GM12878 (cell line): ENCODE data around the gene ETS1. TPM values are rescaled to one million over a fixed set of nuclear protein-coding genes. Genes with fewer than 3 reads are reported as not detected.

Experiments used
- ATAC-seq: fragments of 200-7000 bp; cut with Tn5 transposase; 3 replicates; pipeline ENCODE4 v1.9.1; 2020; ENCODE audit warnings: mild to moderate bottlenecking, moderate library complexity
- BruUV-seq: library from RNA; stranded (reverse); fragments of 400-500 nt; replicated peaks from 2 replicates; lab custom pipeline; 2021; lab: Mats Ljungman, UMichigan
- CTCF ChIA-PET: fragments of 300-600 bp; sonication (Branson Sonifier 250); formaldehyde crosslinking; extraction: SDS; loops from one replicate; lab custom pipeline; 2021; ENCODE audit warnings: inconsistent platforms; lab: Yijun Ruan, JAX
- POLR2A ChIA-PET: fragments of 350-600 bp; formaldehyde crosslinking; extraction: SDS; loops from one replicate; lab custom pipeline; 2021; ENCODE audit warnings: inconsistent platforms; lab: Charles Lee
- RAD21 ChIA-PET: fragments of 300-600 bp; sonication (Branson Sonifier 250); formaldehyde crosslinking; loops from one replicate; lab custom pipeline; 2023; ENCODE audit warnings: antibody characterized with exemption; ENCODE audit not compliant: unreplicated experiment; lab: Charles Lee
- SMC1A ChIA-PET: fragments of 300-600 bp; sonication (Branson Sonifier 250); formaldehyde crosslinking; loops from one replicate; lab custom pipeline; 2023; ENCODE audit not compliant: unreplicated experiment, uncharacterized antibody; lab: Charles Lee
- DNase-seq: peaks from one replicate; pipeline ENCODE4 v3.0.0-alpha.2; 2011; ENCODE audit warnings: low read depth, low spot score
- FAIRE-seq: peaks from 3 replicates; lab custom pipeline; 2011; peaks lifted over from hg19 to GRCh38; lab: Jason Lieb, UNC
- H2AFZ ChIP-seq: 2 replicates; pipeline ENCODE4 v1.6.0; 2011; ENCODE audit warnings: low read depth, low read length, control low read depth; ENCODE audit not compliant: control insufficient read depth
- H3K27ac ChIP-seq: 2 replicates; pipeline ENCODE4 v1.5.1; 2011; ENCODE audit warnings: control low read depth; ENCODE audit not compliant: control insufficient read depth, insufficient read depth
- H3K27me3 ChIP-seq, 2 experiments: replicated peaks in 1 of 2; 2 replicates each; pipeline versions ENCODE4 v1.6.0 to v1.6.1; 2011; ENCODE audit warnings: low read length in 1 of 2; ENCODE audit not compliant: control insufficient read depth in 2 of 2, insufficient read depth in 2 of 2
- H3K36me3 ChIP-seq, 2 experiments: 2 replicates each; pipeline ENCODE4 v1.5.1; 2011; ENCODE audit warnings: low read length in 1 of 2; ENCODE audit not compliant: control insufficient read depth in 2 of 2, insufficient read depth in 2 of 2
- H3K4me1 ChIP-seq: 2 replicates; pipeline ENCODE4 v1.6.1; 2011; ENCODE audit warnings: mild to moderate bottlenecking, low read length, moderate library complexity, mixed read lengths; ENCODE audit not compliant: control insufficient read depth, insufficient read depth
- H3K4me2 ChIP-seq: 2 replicates; pipeline ENCODE4 v1.6.0; 2011; ENCODE audit warnings: control low read depth; ENCODE audit not compliant: control insufficient read depth, insufficient read depth
- H3K4me3 ChIP-seq: fragments of 200-600 bp; sonication (generic); 2 replicates; pipeline ENCODE4 v1.5.1; 2016
- H3K79me2 ChIP-seq: 2 replicates; pipeline ENCODE4 v1.6.0; 2011; ENCODE audit warnings: low read length; ENCODE audit not compliant: control insufficient read depth, insufficient read depth
- H3K9ac ChIP-seq: 2 replicates; pipeline ENCODE4 v1.8.0; 2011; ENCODE audit warnings: low read length, control low read depth, mixed read lengths; ENCODE audit not compliant: control insufficient read depth, insufficient read depth
- H3K9me3 ChIP-seq: replicated peaks from 3 replicates; pipeline ENCODE4 v1.5.1; 2011; ENCODE audit warnings: mild to moderate bottlenecking, low read length; ENCODE audit not compliant: control insufficient read depth, insufficient read depth
- H4K20me1 ChIP-seq: 2 replicates; pipeline ENCODE4 v1.6.0; 2011; ENCODE audit not compliant: control insufficient read depth, insufficient read depth
- CUX1 ChIP-seq: IDR thresholded peaks from 2 replicates; pipeline ENCODE4 v1.6.1; 2012; ENCODE audit warnings: improper control_type of control experiment, low read depth, low read length; ENCODE audit not compliant: insufficient replicate concordance
- DPF2 ChIP-seq: fragments of 450-650 bp; IDR thresholded peaks from 2 replicates; pipeline ENCODE4 v1.6.1; 2017; ENCODE audit warnings: mild to moderate bottlenecking
- EED ChIP-seq: sonication (generic); IDR thresholded peaks from 2 replicates; pipeline ENCODE4 v1.6.1; 2016; ENCODE audit warnings: antibody characterized with exemption, low read depth
- HDAC2 ChIP-seq: fragments of 200-600 bp; sonication (generic); IDR thresholded peaks from 2 replicates; pipeline ENCODE4 v1.6.1; 2017
- IKZF1 ChIP-seq: fragments of 450-650 bp; conservative IDR thresholded peaks from 2 replicates; pipeline ENCODE4 v1.6.1; 2017; ENCODE audit warnings: antibody characterized with exemption, mild to moderate bottlenecking
- JUNB ChIP-seq: IDR thresholded peaks from 2 replicates; pipeline ENCODE4 v1.6.1; 2016; ENCODE audit warnings: antibody characterized with exemption, mild to moderate bottlenecking
- NFXL1 ChIP-seq: fragments of 450-650 bp; IDR thresholded peaks from 2 replicates; pipeline ENCODE4 v1.6.1; 2017; ENCODE audit warnings: antibody characterized with exemption, mild to moderate bottlenecking, borderline replicate concordance
- SREBF2 ChIP-seq: IDR thresholded peaks from 2 replicates; pipeline ENCODE4 v1.6.1; 2012; ENCODE audit warnings: mild to moderate bottlenecking, low read length
- ZNF217 ChIP-seq: fragments of 450-650 bp; IDR thresholded peaks from 2 replicates; pipeline ENCODE4 v1.6.1; 2017; ENCODE audit warnings: antibody characterized with exemption, mild to moderate bottlenecking
- WGBS: methylation state at CpG from one replicate; pipeline ENCODE4 v1.1.6; 2016; ENCODE audit warnings: low lambda C conversion rate; ENCODE audit not compliant: insufficient replicate concordance, insufficient coverage; ENCODE audit errors: missing lambda C conversion rate; 5-methylcytosine and 5-hydroxymethylcytosine counted together
- in situ Hi-C: fragments of 300-500 bp; cut with MboI; formaldehyde crosslinking; loops from 9 replicates; pipeline ENCODE4 v1.14.3; 2018; ENCODE audit warnings: mixed read lengths
- intact Hi-C: fragments of 100-400 bp; cut with micrococcal nuclease; formaldehyde crosslinking; loops from one replicate; pipeline ENCODE4 v1.14.2; 2022; ENCODE audit not compliant: unreplicated experiment
- polyA plus RNA-seq, 11 experiments: library from polyadenylated mRNA; depleted of rRNA in 4 of 11; unstranded in 6 of 11; stranded (reverse) in 5 of 11; fragments of >200 nt; fragmentation: Nextera tagmentation in 4 of 11; fragmentation: Illumina TruSeq in 1 of 11; extraction: Ambion mirVana in 4 of 11; extraction: Trizol in 1 of 11; gene quantifications; 1 replicate in 1 of 11; 2 replicates in 10 of 11; pipeline versions ENCODE4 v1.2.1 to v1.2.3, GENCODE V29; 2011 to 2016; ENCODE audit warnings: inconsistent platforms in 2 of 11, missing spikeins in 2 of 11, low read depth in 1 of 11
- total RNA-seq, 4 experiments: library from RNA; depleted of rRNA in 3 of 4; stranded (reverse); fragments of >200 nt in 3 of 4; fragmentation: Illumina TruSeq in 1 of 4; extraction: Trizol in 1 of 4; gene quantifications; 2 replicates each; pipeline versions ENCODE4 v1.2.1 to v1.2.3, GENCODE V29; 2013 to 2021

ETS1 gene
- total and polyA plus RNA-seq, 10 of the 15 experiments (the other 5 are each of a cell fraction or from before 2014, with no cell fraction given), result 12.5 to 112 (median 55.5) TPM

- peaks cover 57% of the 10 kb centered on the region for H3K4me1 ChIP-seq
- in situ Hi-C loops, result no loop called here
- ATAC-seq (no peak), DNase-seq (no peak)
- peaks cover 17 to 29% of the 10 kb centered on the region in 2 experiments for H3K36me3 ChIP-seq
- H3K4me3 ChIP-seq, result no peak overlapping the region
- WGBS, result 98% methylated on average over 2 of the region's 2 CpGs
- H2AFZ ChIP-seq, result no peak overlapping the region
- H3K9me3 ChIP-seq, result no peaks in the 10 kb centered on the region
- intact Hi-C loops, result no loop called here
- ChIA-PET CTCF (interaction anchor here (1.3 to 2.7 kb wide), 2 partner anchors 9 to 12 kb away, joined by 3 to 19 read pairs; no protein-coding TSS in a partner anchor), POLR2A (interaction anchor here (1.1 to 3.9 kb wide), 5 partner anchors 10 to 25 kb away, joined by 3 to 23 read pairs (median 5); no protein-coding TSS in a partner anchor), SMC1A (interaction anchor here (0.8 to 1.9 kb wide), 11 partner anchors 8 to 202 kb away, joined by 3 to 8 read pairs (median 4); no protein-coding TSS in a partner anchor), RAD21 (interaction anchor here (1.0 kb wide), 1 partner anchor 21 kb away, joined by 3 read pairs; no protein-coding TSS in a partner anchor)
- peaks cover 70% of the 10 kb centered on the region for H3K79me2 ChIP-seq
- H4K20me1 ChIP-seq, result no peaks in the 10 kb centered on the region
- H3K27me3 ChIP-seq, result no peaks in the 10 kb centered on the region
- H3K4me2 ChIP-seq, result no peak overlapping the region
- 0 out of 2 replicates have a peak, but pooled peaks have one; percentile 12 for TF ChIP-seq IKZF1
- TF ChIP-seq SREBF2, result no peak
- no peak for TF ChIP-seq ZNF217
- TF ChIP-seq JUNB, result peak; percentile 38
- TF ChIP-seq EED, result 0 out of 2 replicates have a peak, but pooled peaks have one; percentile 14
- TF ChIP-seq, all 136 proteins: peak for 3
- H3K9ac ChIP-seq, result no peak overlapping the region
- BruUV-seq, result no TSS peak
- FAIRE-seq, result no peak
- no peak overlapping the region for H3K27ac ChIP-seq
Observed at GRCh38 chr11:128492461-128492860, 94.9 kb downstream of the ETS1 start.

GRCh38 chr11:128491195-128491936 lies 96.0 kb downstream of the ETS1 start:
- H3K9ac ChIP-seq, result no peak overlapping the region
- BruUV-seq, result no TSS peak
- intact Hi-C loops, result no loop called here

More at GRCh38 chr11:128491195-128491936, 96.0 kb downstream of the ETS1 start:
- 58% methylated on average over 3 of the region's 3 CpGs for WGBS
- H3K36me3 ChIP-seq, result peaks cover 17 to 34% of the 10 kb centered on the region in 2 experiments
- CTCF ChIA-PET, result interaction anchor here (1.3 kb wide), 1 partner anchor 20 kb away, joined by 3 read pairs; no protein-coding TSS in a partner anchor
- H4K20me1 ChIP-seq, result no peaks in the 10 kb centered on the region
- POLR2A ChIA-PET, result interaction anchor here (0.6 to 3.9 kb wide), 5 partner anchors 11 to 133 kb away, joined by 3 to 23 read pairs (median 3); no protein-coding TSS in a partner anchor
- no peak overlapping the region for H3K4me2 ChIP-seq
- no peak overlapping the region for H2AFZ ChIP-seq
- RAD21 ChIA-PET, result no interaction called here
- no peaks in the 10 kb centered on the region for H3K9me3 ChIP-seq
- FAIRE-seq (no peak), ATAC-seq (no peak), DNase-seq (no peak)
- H3K27ac ChIP-seq, result no peak overlapping the region
- TF ChIP-seq HDAC2, result no peak
- TF ChIP-seq NFXL1, result no peak
- no peak for TF ChIP-seq DPF2
- no peak for TF ChIP-seq CUX1
- peaks cover 59% of the 10 kb centered on the region for H3K79me2 ChIP-seq
- H3K4me3 ChIP-seq, result no peak overlapping the region
- peaks cover 46% of the 10 kb centered on the region for H3K4me1 ChIP-seq
- in situ Hi-C loops, result no loop called here
- SMC1A ChIA-PET, result interaction anchor here (0.7 to 1.7 kb wide), 10 partner anchors 9 to 220 kb away, joined by 3 to 7 read pairs (median 3); no protein-coding TSS in a partner anchor
- no peaks in the 10 kb centered on the region for H3K27me3 ChIP-seq
